OCI-LY3 (cell line): ENCODE data around the gene LRP6.

Experiments
- EZH2phosphoT487 ChIP-seq: fragments of 200-600 bp; shearing (Covaris generic); IDR thresholded peaks from 2 replicates; pipeline ENCODE4 v1.6.1; 2018; ENCODE audit warnings: antibody characterized with exemption, mixed run types, low read depth
- TF ChIP-seq, protein P1 (sequence below): fragments of 200-600, 300-600 bp; sonication (generic); IDR thresholded peaks from 2 replicates; pipeline ENCODE4 v1.5.1; 2014; ENCODE audit warnings: antibody characterized with exemption, low read length, low read depth

DNA sequence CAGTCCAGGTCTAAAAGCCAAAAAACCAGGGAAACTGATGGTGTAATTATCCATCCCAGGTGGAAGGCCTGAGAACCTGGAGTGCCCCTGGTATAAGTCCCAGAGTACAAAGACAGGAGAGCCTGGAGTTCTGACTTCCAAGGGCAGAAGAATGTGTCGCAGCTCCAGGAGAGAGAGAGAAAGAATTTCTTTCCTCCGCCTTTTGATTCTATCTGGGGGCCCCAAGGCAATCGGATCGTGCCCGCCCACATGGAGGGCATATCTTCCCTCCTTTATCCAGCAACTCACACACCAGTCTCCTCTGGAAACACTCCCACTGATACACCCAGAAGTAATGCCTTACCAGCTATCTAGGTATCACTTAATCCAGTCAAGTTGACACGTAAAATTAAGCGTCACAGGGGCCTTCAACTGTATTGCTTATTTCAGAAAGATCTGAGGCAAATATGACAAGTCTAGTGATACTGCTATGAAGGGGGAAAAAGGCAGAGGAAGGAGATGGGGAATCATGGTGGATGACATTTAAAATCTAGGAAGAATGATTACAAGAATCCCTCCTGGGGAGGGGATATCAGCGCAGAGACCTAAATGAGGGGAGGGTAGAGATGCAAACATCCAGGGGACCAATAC lies 30.5 kb upstream of the LRP6 start:
- TF ChIP-seq, protein P1, sequence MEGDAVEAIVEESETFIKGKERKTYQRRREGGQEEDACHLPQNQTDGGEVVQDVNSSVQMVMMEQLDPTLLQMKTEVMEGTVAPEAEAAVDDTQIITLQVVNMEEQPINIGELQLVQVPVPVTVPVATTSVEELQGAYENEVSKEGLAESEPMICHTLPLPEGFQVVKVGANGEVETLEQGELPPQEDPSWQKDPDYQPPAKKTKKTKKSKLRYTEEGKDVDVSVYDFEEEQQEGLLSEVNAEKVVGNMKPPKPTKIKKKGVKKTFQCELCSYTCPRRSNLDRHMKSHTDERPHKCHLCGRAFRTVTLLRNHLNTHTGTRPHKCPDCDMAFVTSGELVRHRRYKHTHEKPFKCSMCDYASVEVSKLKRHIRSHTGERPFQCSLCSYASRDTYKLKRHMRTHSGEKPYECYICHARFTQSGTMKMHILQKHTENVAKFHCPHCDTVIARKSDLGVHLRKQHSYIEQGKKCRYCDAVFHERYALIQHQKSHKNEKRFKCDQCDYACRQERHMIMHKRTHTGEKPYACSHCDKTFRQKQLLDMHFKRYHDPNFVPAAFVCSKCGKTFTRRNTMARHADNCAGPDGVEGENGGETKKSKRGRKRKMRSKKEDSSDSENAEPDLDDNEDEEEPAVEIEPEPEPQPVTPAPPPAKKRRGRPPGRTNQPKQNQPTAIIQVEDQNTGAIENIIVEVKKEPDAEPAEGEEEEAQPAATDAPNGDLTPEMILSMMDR = no peak
- no peak for TF ChIP-seq EZH2phosphoT487
